GM18502 (cell line): ENCODE results near the gene RNF40.
"Not testable (repeated sequence)": the region's sequence is repeated elsewhere in the genome, so short reads cannot be mapped to it uniquely, and the experiment has no call there.

Experiments used
- ATAC-seq: cut with Tn5 transposase; IDR thresholded peaks from one replicate; pipeline ENCODE4 v1.9.1; 2021; ENCODE audit warnings: mild to moderate bottlenecking; ENCODE audit not compliant: unreplicated experiment, poor library complexity

The RNF40 gene

DNA sequence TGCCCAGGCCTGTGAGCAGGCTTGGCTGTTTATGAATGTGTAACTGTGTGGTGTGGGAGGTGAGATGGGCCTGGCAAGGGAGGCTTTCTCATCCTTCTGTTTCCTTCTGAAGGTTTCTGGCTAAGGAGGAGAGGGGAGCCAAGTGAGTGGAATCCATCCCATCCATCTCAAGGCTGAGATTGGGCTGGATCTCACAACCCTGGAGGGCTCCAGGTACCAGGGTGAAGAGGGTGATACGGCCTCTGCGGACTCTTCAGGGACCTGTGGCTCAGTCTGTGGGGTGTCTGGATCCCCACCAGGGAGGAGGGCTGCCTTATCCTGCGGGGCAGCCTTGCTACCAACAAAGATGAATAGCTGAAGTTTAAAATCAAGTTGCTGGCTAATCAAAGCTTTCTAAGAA lies 17.9 kb downstream of the RNF40 start:
- no peak for ATAC-seq

DNA sequence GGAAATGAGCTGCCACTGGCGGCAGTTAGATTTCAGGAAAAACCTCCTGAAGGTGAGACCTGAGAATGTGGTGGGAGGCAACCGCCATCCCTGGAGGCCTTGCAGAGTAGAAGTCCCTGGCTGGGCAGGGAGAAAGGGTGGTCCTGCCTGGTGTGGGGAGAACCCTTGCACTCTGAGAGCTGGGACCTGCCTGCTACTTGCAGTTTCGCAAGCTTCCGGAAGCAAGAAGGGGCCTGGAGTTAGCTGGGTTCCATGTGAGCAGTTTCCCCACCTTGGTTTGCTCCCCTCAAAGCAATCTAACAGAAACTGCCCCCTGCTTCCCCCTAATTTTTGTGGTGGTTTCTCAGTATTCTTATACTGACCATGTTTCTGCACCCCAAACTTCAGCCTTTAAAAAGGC lies 18.4 kb downstream of the RNF40 start:
- no peak for ATAC-seq

DNA sequence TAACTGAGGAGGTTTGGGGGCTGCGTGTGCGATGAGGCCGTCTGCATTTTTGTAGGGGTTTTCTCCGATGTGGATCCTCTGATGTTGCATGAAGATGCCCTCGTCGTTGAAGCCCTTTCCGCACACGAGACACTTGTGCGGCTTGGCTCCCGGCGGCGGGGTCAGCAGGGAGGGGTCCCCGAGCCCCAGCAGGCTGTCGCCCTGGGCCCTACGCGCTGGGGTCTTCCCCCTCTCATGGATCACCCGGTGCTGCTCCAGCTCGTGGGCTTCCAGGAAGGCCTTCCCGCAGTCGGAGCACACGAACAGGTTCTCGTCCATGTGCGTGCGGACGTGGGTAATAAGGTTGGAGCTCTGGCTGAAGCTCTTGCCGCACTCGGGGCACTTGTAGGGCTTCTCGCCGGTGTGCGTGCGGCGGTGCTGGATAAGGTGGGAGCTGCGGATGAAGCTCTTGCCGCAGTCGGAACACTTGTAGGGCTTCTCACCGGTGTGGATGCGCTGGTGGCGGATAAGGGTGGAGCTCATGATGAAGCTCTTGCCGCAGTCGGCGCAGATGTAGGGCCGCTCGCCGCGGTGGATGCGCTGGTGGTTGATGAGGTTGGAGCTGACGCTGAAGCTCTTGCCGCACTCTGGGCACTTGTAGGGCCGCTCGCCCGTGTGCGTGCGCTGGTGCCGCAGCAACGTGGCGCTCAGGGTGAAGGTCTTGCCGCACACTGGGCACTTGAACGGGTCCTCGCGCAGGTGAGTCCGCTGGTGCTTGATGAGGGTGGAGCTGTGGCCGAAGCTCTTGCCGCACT lies 20.6 kb downstream of the RNF40 start:
- no peak for ATAC-seq

DNA sequence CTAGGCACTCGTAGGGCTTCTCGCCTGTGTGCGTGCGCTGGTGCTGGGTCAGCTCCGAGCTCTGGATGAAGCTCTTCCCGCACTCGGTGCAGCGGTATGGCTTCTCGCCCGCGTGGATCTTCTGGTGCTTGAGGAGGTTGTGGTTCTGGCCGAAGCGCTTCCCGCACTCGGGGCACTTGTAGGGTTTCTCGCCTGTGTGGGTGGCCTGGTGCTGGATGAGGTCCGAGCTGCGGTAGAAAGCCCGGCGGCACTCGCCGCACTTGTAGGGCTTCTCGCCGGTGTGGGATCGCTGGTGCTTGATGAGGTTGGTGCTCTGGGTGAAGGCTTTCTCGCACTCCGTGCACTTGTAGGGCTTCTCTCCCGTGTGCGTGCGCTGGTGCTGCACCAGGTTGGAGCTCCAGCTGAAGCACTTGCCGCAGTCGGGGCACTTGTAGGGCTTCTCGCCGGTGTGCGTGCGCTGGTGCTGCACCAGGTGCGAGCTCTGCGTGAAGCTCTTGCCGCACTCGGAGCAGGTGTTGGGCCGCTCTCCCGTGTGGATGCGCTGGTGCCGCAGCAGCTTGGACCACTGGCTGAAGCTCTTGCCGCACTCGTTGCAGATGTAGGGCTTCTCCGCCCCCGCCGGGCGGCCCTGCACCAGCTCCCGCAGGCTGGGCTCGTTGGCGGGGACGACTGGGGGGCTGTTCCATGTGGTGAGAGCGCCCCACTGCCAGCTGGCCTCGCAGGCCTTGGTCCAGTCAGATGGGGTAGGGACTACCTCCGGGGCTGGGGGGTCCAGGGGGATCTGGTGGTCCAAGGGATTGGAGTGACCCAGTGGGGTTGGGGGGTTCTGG lies 21.4 kb downstream of the RNF40 start:
- no peak for ATAC-seq

DNA sequence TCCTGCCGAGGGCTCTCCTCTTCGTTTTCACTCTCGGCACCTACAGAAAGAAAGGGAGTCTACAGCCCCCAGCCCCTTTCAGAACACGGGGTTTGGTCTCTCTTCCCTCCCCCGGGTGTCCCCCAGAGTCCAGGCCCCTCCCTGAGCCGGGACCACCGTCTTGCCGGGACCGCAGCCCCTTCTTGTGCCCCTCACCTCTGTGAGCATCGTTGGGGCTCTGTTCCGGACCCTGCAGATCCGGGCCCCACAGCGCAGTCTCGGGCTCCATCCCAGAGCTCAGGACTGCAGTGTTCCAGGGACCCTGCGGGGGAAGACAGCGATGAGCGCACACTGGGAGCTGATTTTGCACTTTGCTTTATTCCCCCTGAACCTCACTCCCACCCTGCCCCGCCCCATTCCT lies 22.1 kb downstream of the RNF40 start:
- ATAC-seq: no peak

DNA sequence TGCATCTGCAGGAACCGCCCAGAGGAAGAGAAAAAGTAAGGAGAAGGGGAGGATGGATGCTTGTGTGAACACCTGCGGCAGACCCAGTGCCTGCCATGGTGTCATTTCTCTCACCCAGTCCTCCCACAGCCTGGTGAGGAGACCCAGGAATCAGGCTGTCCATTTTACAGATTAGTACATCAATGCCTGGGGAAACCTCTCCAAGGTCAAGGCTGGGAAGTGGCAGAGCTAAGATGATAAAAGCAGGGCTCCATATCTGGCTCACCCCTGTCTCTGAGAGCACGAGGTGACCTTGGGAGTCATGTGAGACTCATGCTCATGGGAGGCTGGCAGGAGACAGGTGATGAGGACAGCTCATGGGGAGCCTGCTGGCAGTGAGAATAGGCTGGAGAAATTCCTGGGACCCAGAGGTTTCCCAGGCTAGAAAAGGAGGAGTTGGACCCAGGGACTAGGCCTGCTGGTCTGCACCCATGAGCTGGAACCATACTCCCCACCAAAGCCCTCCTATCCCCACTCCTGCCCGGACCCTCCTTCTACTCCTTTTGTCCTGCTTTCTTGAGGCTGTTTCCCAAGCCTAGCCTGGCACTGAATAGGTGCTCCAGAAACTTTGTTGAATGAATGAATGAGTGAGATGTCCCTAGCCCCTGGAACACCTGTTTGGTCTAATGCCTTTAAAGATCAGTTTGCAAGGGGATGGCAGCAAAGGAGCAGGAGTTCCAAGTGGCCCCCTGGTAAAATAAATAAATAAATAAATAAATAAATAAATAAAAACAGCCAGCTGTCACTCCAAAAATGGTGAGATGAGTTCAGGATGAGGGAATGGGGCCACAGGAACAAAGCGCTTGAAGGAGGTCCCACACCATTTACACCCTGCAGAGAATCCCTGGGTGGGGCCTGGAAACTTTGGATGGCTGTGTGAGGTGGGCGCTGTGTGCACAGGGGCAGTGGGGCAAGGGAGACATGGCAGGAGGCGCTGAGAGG lies 23.3 kb downstream of the RNF40 start:
- ATAC-seq: no peak

DNA sequence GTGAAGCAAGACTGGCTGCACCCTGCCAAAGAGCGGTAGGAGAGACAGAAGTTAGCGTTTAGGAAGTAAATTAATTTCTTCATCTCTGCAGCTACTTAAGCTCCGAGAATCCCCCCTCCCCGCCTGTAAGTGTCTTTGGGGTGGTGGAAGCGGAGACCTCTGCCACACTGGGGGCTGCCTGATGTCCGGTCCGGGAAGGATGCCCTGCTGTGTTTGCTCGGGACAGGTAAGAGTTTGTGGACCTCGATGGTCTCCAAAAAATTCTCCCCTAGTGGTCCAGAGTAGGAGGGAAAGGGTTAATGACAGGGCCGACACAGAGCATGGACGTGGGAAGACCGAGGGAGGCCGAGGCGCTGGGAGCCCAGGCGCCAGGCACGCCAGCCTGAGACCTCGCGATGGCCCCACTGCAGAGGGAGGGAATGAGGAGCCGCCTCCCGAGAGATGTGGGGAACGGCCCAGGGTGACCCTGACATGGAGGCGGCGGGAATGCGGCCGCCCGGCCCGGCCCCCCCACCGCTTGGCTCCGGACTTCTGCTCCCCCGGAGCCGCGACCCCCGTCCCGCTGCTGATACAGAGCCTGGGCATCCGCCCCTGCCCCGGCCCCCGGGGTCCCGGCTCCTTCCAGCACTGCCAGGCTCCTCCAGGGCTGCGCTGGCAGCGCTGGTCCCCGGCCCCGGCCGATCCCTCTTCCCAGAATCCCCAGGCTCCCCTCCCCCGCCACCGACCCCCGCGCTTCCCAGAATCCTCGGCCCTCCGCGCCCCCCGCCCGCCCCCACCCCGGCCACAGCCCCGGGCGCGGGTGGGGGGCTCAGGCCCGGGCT lies 24.2 kb downstream of the RNF40 start:
- ATAC-seq: no peak

DNA sequence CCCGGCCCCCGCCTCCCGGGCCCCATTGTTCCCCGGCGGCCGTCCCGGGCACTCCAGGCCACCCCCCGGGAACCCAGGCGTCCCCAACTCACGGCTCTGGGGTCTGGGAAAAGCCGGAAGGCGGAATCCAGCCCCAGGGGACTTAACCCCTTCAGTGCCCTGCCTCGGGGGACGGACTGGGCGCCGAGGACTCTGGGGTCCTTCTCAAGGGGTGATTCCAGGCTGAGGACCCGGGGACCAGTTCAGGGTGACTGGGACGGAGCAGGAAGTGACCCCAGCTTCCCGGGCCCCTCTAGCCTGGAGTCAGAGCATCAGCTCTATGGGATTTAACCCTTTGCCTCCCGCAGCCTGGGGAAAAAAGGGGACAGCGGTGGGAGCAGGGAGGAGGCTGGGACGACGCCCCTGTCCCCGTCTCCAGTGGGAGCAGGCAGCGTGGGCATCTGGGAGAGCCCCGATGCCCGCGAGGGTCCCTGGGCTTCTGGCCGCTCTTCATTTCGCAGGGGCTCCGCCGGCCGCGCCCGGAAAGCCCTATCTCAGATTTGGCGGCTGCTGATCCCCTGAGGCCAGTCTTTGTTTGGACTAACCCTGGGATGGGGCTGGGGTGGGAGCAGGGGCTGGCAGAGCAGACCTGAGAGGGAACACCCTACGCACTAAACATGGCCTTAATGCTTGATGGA lies 25.0 kb downstream of the RNF40 start, which contains the start of gene ZNF629:
Gene ZNF629 (minus strand): TSS at position 270 of the 677 bp plus-strand sequence. CDS start 2,723 bp downstream, outside the sequence.
- no peak for ATAC-seq

DNA sequence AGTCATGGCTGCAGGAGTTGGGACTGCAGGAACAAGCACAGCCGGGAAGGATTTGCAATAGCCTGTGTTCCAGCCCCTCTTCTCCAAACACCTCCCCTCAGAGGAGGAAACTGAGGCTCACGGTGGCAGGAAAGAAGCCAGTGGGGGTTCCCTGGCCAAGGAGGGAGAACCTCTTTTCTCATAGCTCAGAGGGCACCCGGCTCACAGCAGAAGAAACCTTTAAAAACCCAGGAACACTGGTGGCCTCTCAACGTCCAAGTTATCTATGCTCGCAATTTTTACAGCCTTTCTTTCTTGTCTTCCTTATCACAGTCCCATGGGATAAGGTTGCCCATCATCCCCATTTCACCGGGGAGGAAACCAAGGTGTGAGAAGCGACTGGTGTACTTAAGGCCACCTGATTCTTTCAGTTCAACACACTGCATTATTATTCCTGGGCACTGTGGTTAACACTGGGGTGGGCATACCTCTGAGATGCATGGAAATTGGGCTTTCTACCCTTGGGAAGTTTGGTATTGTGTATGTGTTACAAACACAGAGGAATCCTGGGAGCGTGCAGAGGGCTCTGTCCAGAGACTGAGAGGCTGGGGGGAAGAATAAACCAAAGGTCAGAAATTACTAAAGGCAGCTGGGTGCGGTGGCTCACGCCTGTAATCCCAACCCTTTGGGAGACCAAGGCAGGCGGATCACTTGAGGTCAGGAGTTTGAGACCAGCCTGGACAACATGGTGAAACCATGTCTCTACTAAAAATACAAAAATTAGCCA lies 25.7 kb downstream of the RNF40 start:
- ATAC-seq: no peak

DNA sequence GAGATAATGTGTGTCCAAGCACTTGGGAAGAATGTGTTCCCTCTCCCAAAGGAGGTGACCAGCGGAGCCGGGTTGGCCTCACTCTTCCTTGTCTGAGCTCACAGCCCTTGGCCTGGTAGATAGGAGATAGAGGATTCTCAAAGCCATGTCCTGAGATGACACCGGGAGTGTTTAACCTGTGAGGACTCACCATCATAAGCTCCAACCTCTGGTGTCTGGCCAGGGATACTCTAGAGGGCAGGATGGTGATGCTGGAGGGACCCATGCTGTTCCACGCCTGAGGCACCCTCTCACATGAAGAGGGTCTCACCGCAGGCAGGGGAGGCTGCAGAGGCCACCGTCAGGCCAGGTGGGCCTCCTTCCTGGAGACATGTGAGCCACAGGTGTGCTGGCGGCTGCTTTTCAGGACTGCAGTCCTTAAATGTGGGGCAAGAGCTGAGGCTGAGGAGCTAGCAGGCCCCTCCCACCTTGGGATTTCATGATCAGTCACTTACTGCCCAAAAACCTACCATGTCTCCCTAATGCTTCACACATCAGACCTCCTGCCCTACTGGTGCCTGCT lies 31.5 kb downstream of the RNF40 start:
- ATAC-seq: no peak

DNA sequence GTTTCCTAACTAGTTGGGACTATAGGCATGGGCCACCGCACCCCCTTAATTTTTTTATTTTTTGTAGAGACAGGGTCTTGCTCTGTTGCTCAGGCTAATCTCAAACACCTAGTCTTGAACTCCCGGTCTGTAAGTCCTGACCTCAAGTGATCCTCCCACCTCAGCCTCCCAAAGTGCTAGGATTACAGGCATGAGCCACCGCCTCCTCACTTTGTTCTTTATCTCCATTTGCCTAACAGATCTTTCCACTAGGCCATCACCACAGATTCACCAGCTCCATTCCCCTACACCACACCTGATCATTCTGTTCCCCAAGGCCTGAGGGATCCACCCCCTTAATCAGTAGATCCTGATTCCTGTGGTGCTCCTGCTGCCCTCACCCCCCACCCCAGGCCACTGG lies 32.5 kb downstream of the RNF40 start:
- ATAC-seq: no peak

DNA sequence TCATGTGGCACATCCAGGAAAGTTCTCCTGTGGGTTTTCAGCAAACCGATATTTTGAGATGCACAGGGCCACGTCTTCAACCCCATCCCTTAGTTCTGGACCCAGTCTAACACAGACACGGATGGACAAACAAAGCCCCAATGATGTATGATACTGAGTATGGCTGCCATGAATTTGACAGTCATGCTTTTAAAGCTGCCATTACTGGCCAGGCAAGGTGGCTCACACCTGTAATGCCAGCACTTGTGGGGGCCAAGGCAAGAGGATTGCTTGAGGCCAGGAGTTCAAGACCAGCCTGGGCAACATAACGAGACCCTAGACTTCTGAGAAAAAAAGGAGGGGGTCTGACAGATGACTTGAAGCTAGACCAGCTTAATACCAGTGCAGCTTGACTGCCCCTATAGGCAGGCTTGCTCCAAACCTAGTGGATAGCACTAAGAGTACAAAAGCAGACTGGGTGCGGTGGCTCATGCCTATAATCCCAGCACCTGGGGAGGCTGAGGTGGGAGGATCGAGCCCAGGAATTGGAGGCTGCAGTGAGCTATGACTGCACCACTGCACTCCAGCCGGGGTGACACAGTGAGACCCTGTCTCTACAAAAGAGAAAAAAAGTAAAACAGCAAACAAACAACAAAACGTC lies 35.7 kb downstream of the RNF40 start:
- no peak for ATAC-seq

DNA sequence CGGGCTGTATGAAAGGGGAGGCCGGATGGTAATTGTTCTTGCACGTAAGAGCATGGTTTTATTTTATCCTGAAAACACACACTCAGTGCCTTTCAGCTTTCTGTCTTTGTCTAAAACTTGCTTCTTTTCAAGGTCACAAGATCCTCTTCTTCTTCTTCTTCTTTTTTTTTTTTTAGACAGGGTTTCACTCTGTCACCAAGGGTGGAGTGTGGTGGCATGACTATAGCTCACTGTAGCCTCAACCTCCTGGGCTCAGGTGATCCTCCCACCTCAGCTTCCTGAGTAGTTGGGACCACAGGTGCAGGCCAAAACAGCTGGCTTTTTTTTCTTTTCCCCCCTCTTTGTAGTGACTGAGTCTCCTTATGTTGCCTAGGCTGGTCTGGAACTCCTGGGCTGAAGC lies 40.8 kb downstream of the RNF40 start:
- ATAC-seq: no peak

DNA sequence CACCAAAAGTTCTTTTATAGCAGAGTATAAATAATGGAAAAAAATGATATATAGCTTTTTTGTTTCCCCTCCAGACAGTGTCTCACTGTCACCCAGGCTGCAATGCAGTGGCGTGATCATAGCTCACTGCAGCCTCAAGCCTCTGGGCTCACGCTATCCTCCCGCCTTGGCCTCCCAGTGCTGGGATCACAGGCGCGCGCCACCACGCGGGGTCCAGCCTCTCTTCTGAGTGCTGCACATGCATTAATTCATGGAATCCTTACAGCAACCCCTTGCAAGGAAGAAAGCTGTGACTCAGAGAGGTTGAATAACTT lies 42.9 kb downstream of the RNF40 start:
- ATAC-seq: no peak

DNA sequence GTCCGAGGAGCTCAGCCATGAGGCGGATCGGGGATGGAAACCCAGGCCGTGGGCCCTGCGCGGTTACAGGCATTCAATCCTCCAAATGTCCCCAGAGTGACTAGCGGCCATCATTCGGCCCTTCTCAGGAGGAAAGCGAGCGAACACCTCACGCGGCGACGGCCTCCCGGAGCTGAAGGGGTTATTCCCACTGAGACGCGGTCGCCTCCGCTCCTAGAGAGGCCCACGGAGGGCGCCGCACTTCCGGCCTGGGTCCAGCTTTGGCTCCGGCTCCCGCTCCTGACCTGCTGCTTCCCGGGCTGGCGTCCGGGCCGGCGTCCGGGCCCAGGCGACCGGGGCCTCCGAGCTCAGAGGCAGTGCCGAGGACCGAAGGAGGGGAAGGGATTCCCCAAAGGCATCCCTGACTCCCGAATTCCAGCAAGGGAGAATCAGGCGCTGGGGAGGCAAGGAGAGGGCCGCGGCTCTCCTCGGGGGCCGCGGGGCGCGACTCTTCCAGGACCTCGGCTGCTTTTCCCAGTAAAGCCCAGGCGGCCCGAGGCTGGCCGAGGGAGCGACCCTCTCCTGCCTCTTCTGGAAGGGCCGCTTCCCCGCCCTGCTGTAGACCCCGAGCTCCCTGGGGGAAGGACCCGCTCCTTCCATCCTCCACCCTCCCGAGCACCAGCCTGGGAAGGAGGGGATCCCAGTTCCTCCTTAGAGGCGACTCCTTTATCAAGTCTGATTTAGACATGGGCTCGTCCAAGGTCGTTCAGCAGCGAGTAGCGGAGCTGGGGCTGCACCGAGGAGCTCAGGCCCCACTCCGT lies 43.4 kb downstream of the RNF40 start:
- ATAC-seq: no peak

DNA sequence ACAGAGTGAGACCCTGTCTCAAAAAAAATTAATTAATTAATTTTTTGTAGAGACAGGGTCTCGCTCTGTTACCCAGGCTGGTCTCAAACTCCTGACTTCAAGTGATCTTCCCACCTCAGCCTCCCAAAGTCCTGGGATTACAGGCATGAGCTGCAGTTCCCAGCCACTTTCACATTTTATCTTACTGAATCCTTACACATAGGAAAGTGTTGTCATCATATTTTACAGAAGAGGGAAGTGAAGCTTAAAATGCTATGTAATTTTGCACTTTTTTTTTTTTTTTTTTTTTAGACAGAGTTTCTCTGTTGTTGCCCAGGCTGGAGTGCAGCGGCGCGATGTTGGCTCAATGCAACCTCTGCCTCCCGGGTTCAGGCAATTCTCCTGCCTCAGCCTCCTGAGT lies 46.0 kb downstream of the RNF40 start:
- no peak for ATAC-seq

DNA sequence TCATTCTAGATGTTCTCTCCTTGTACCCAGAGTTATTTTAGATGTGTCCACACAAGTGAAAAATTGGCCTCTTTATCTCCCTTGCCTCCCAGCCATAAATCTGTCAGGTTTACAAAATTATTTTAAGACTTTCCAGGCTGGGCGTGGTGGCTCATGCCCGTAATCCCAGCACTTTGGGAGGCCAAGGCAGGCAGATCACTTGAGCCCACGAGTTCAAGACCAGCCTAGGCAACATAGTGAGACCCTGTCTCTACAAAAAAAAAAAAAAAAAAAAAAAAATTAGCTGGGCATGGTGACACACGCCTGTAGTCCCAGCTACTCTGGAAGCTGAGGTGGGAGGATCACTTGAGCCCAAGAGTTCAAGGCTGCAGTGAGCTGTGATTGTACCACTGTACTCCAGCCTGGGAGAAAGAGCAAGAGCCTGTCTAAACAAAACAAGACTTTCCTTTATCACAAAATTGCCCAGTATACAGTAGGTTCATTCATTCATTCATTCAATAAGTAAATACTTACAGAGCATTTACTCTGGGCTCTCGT lies 46.8 kb downstream of the RNF40 start:
- not testable (repeated sequence) for ATAC-seq
